A549 treated with GW870086 at 1 μM for 4 hours (cell line): ENCODE data around the gene CLTRN. TPM values are rescaled to one million over a fixed set of nuclear protein-coding genes. Genes with fewer than 3 reads are reported as not detected.

Experiments
- total RNA-seq: library from RNA; stranded (reverse); fragments of 200-300 nt; extraction: Qiagen RNA extraction; gene quantifications from 5 replicates; pipeline ENCODE4 v1.2.3, GENCODE V29; 2022; ENCODE audit warnings: low read depth

CLTRN gene, protein sequence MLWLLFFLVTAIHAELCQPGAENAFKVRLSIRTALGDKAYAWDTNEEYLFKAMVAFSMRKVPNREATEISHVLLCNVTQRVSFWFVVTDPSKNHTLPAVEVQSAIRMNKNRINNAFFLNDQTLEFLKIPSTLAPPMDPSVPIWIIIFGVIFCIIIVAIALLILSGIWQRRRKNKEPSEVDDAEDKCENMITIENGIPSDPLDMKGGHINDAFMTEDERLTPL
- total RNA-seq = 0.72 to 1.1 TPM (median 0.91 TPM) in 5 replicates

DNA sequence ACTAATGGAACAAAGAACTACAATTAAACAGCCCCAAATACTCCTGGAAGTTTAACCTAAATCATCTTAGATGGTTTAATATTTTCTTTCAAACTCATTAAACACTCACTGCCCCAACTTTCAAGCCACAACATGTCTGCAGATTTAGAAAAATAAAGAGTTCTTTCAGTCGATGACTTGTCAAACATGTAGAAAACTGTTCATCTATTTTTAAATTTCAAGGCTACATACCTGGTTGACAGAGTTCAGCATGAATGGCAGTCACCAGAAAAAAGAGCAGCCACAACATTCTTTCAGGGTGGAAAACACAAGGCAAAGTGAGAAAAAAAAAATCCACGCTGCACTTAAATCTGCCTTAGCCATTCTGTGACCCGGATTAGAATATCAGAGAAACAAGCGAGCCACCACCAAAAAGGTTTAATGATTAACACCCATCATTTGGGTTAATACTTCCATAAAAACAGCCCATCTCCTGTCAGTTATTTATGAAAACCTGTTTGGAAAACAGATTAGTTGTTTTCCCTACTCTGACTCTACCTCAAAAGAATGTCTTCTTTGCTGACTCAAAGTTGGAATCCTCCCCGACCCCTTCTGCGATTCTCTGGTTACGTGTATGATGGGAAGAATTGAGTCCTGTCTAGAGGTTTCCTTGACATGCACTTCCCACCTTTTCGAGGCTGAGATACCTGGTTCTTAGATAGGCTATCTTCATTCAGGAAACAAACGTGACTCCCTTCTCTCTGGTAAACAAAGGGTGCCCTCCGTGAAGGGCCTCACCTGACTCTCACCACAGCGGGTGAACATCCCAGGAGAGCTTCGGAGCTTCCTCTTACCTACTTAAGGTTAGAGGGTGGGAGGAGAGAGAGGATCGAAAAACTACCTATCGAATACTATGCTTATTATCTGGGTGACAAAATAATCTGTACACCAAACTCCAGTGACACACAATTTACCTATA is at the start of gene CLTRN:
Gene CLTRN, minus strand, starts transcription at position 319 of the 958 bp plus-strand sequence. Its CDS starts 30 bp downstream, at position 289.

GRCh38 chrX:15600745-15601144 is 63.9 kb downstream of the CLTRN start, which contains the start of gene ACE2:
Gene ACE2, minus strand, starts transcription at chrX:15600960. Its CDS starts 49 bp downstream, at chrX:15600911.

Other genes with a start within 250 kb of the CLTRN start
- gene PIR, start 171.5 kb downstream of the CLTRN start, total RNA-seq = 50.6 to 59.2 TPM (median 55.9 TPM) in 5 replicates
- gene BMX, start 164.0 kb downstream of the CLTRN start, total RNA-seq = not detected in 5 replicates
- 0.07 TPM in 1 of 5 replicates, not detected in the others for gene ACE2, start 63.8 kb downstream of the CLTRN start, total RNA-seq
- gene CA5B, start 73.5 kb upstream of the CLTRN start, total RNA-seq = 1.8 to 3.8 TPM (median 3.0 TPM) in 5 replicates
- 10.2 to 11.6 TPM (median 10.6 TPM) in 5 replicates for gene ZRSR2, start 125.7 kb upstream of the CLTRN start, total RNA-seq
- gene AP1S2, start 190.0 kb upstream of the CLTRN start, total RNA-seq = 14.6 to 17.9 TPM (median 15.2 TPM) in 5 replicates